Activated CD4-positive, alpha-beta T cell treated with anti-CD3 and anti-CD28 coated beads for 24 hours (primary cell): ENCODE measurements around the gene FILIP1L.

ENCODE experiments used
- DNase-seq, 2 donors: peaks; one replicate each; pipeline ENCODE4 v3.0.0-alpha.2; 2020; ENCODE audit warnings: low read depth in 2 of 2

The FILIP1L gene

DNA sequence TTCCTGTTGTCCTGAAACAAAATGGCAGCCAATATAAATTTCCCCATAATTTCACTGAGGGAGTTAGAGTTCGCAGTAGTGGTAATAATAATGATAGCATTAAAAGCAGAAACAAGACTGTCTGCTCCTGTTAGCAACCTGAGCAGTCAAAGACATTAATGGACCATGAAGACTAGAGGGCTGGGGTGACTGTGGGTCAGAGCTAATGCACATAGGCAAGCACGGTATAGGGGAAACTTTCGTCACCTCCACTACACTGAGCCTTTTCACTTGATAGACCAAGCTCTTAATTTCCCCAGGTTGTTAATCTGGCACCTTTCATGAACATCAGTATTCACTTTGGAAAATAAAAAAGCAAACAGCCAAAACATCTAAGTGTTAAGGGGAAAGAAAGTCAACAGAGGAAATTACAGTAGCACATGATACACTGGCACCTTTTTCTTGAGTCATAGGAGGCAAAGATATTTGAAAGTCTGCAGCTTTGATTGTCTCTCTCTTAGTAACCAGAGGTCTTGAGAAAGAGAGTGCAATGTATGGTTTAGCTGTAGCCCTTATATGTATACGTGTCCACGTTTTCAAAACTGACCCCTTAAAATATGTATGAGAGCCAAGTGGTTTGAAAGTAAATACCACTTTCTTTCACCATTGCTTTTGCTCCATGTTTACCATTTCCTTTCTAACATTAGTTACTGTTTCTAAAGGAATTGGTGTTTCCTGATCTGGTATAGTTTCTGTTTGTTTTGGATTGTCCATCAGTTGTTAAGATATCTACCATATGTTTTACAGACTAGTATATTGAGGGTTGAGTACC, 104.8 kb downstream of the FILIP1L start:
- no peak for DNase-seq

DNA sequence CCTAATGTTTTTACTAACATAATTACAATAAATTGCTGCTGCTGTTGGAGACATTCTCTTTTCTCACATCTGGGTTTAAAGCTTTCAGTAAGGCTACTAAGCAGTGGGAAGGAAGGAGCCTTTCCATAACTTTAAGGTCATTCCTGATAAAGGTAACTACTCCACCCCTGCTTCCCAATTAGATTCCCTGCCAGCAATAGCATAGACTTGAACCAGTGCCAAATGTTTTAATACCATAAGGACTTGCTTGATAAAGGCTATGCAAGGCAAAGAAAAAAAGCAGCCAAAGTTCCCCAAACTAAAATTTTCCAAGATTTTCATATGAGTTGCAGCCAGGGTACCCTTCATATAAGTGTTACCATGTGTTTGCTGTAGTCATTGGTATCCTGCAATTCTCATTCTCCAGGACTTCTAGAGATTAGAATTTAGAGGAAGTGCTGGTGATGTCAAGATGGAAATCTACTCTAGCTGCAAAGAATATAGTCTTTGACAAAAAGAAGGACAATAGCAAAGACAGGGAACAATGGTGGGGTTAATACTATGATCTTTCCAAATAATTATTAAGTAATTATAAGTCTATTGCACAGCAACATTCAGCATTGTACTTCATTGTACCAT, 106.1 kb downstream of the FILIP1L start:
- no peak for DNase-seq

DNA sequence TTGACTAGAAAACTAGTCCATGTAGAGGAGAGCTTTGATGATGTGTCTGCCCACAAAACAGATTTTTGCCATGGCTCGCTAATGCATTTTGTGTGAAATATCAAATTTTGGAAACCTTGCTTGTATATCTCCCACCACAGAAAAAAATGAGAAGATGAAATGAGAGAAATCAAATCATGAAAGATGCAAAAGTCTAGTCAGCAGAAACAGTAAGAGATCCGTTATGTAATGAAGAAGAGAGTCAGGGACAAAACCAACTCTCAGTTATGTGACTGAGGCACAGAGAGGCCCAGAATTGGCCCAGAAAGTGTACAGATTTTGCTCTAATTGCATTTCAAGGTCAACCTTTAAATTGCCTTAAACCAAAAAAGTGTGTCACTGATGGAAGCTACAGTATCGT, 107.0 kb downstream of the FILIP1L start:
- no peak for DNase-seq

DNA sequence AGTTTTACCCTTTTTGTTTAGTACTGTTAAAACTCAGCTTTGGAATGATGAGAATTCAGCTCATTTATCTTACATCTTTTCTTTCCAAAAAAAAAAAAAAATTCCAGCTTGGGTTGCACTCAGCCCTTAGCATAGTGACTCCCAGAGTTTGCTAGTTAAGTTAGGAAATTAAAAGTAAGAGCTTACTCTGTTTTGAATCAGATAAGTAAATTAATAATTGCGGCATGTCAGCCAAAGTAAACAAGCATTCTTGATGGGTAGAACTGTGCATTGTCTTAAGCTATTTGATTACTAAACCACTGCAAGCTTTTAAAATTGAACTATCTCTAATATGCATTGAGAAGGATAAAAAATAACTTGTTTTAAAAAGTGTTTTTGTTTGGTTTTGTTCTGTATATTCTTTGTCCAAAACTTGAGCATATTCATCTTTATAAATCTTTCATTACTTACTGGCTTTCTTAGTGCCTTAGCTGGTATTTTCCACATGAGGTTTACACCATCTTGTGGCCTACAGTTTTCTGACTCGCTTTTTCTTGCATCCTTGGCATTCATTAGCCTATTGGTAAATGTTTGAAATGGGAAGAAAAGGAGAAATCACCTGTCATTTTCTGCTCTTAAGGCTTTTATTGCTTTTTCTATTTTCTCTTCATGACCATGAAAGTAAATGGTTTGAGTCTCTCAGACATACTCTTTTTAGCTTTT, 107.6 kb downstream of the FILIP1L start:
- DNase-seq, result no peak

DNA sequence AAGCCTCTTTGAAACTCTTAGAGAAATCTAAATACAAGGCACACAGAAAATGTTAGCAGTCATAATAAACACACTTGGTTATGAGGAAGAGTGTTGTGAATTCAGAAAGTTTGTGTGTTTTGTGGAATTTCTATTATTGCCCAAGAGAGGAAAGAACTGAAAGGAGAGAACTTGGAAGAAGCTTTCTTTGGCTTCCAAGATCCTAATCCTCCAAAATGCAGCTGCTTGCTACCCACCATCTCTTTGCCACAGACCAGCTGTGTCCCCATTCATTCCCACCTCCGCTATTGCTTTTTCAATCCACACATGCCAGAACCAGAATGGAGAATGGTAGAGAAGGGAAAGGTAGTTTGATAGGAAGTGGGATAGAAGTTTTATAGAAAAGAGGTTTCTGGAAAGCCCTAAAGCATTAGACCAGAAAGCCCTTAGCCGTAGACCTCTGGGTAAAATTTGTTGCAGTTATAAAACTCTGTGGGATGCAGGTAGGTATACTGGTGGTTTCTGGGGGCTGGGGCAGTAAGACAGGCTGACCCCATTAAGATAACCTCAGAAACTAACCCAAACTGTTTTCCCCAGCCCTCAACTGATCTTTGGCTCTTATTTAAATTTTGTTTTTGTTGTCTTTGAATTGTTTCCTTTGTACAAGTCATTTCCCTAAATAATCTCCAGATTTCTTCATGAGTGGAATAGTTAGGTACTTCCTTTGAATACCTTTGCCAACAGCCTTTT, 108.5 kb downstream of the FILIP1L start:
- no peak for DNase-seq

DNA sequence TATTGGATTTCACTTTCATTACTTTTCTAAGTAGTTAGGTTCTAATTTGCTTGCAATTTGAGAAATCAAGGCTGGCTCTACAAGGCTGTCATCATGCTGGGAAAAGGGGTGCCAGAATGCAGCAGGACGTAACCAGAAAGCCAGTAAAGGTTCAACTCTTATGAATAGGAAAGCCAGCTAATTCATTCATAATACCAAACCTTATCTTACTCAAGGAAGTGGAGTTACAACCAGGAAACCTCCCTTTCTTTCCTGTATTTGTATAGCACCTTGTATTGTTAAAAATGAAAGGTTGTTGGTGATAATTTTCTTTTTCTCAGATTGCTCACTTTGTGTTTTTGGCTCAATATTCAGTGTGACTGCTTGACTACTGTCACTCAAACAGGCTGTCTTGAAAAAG, 109.4 kb downstream of the FILIP1L start:
- no peak for DNase-seq

DNA sequence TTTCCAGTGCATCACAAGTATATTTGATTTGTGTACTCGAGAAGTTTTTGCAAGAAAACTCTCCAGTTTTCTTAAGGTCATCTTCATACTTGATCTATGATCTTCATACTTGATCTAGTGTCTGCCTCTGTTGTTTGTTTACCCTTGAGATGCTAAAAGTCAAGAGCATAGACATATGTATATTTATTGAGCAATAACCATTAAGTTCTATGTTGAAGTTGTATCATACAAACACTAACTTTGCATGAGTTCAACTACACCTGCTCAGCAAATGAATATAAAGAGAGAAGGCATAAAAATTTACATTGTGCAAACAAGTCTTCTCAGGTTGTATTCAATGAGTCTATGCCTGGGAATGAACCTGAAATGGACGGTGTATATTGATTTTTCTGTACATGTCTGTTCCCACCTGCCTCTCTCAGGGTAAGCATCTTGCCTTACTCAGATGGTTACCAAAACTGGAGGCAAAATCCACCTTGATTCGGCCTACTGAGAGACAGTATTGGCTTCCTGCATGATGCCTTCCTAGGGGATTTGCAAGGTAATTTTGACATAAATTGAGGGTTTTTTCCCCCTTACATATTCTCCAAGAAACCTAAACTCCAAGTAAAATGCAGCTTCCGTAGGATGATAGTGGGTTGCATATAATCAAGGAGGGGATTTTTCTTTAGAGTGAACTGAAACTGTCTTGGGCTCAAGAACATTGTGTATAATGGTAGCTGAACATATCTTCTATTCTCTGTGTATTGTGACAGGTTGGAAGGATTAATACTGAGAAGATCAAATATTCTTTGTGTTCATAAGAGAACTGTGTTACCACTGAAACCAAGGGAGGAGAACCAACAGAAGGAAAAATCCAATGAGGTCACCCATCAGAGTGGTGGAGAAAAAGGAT, 110.4 kb downstream of the FILIP1L start:
- DNase-seq, result no peak

DNA sequence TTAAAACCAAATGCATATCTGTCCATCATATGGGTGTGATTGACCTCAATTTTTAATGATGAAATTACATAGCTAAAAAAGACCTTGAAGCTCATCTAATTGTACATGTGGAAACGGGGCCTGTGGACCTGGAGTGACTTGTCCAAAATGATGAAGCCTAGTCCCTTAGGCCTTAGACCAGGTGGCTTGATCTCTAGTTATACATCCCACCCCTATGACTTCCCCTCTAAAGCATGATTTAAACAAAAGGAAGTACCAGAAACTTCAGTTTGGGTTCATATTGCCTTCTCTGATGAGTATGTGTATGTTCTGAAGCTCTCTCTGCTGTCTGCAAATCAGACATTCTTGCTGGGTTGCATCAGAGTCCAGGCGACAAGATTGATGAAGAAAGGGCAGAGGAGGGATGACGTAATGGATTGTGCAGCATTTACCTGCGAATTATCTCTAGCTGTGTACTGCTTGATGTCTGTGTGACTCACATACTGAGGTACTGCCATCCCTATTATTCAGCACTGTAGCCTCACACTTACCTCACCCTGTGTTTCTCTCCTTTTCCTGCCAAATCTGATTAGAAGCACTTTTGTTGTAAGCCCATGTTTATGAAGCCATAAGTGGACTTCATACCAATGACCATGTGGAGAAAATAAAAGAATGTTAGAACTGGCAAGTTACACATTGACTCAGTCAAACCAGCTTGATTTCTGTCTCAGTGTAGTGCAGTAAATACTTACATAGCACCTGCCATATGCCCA, 111.5 kb downstream of the FILIP1L start:
- no peak for DNase-seq

DNA sequence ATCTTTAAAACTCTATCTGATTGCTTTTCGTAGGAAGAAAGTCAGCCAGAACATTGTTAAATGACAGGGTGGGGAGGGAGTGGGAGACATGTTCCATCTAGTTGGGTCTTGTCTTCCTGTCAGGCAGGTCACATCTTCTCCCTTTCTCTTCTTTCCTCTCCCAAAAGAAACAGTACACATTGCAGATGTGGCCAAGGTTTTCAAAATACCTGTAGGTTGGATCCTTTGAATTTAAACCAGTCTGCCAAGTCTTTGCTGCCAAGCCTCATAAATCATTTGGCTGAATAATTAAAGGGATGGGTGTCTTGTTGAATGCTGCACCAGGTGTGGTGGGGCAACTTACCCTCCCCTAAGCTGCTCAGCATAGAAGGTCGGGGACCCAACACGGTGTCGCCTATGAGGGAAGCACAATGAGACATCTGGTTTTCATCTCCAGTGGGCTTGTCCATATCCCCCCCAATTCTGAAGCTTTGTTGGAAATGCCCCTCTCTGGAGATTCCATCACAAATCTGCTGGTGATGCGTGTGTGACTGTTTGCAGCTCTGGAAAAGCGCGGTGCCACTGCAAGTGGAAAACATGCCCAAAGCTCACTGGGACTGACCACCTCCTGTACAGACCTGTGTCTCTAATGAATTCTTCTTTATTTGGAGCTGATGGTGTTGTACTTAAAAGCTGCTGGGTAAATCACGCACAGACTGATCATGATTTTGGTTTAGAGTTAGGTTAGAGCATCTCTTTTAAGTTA, 112.6 kb downstream of the FILIP1L start:
- no peak for DNase-seq

DNA sequence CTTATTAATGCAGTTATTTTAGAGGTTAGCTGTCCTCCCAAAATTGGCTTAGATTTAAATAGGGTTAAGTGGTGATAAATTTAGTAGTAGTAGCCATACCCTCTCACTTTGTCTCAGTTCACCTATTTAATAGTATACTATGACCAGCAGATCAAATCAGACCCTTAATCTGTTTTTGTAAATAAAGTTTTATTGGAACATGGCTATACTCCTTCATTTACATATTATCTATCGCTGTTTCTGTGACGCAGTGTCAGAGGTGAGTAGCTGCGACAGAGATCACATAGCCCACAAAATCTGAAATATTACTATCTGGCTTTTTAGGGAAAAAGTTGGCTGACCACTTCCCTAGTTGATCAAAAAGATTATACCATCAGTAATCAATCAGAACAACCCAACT, 113.2 kb downstream of the FILIP1L start:
- no peak for DNase-seq

DNA sequence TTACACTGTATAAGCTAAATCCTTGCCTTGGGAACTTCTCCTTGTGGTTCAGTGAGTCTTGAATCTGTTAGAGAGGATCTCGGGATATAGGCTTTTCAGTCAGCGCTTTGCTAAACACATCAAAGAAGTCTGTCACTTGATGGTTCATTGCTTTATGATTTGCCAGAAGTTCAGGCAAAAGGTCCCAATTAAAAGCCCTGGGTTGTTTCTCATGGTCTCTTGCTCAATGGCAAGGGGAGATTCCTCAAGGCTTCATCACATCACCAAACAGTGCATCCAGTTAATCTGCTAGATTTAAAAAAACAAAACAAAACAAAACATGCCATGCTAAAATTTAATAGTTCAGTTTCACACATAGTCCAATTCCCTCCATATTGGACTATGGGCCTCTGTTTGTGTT, 114.8 kb downstream of the FILIP1L start:
- no peak for DNase-seq

DNA sequence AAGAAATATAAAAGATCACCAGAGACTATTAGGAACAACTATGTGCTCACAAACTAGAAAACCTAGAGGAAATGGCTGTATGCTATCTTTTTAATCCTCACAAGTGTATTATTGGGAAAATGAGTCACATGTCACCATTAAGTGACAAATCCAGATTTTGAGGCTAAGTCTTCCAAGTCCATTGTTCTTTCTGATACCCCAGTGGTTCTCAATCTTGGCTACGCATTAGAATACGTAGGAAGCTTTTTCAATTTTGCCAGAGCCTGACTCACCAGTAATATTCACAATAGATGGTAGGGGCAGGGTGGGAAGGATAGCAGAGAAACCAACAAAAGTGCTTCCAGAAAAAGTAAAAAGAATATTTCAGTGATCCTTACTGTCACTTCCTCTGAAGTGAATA, 117.0 kb downstream of the FILIP1L start:
- DNase-seq, result no peak

DNA sequence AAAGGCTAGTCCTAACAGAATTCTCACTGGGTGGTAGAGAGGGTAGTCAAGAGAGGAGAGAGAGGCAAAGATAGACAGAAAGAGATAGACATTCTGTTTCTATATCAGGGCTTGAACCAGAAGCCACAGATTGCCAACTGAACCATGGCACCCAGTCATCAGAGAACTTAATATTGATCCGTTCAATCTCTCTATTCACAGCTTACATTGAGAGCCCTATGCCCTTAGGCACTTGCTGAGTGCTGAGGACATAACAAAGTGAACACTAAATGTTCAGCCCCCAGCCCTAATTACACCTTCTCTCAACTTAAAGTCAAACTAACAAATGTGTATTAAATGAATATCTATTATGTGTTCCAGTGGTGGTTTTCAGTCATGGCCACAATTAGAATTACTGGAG, 124.1 kb downstream of the FILIP1L start:
- no peak for DNase-seq

DNA sequence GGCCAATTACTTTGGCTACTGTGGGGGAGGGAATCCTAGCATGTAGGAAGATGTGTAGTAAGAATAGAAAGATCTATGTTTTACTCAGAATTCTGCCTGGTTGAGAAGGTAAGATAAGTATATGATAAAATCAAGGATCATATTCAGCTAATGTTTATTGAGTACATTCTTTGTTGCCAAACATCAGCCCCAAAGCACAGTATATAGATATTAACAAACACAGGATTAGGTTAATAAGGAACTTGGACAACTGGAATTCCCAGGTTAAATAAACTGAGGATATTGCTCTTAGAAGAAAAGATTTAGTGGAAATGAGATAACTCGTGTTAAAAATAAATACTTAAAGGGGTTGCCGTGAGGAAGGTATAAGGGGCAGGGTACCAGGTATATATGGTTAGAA, 129.6 kb downstream of the FILIP1L start:
- no peak for DNase-seq

DNA sequence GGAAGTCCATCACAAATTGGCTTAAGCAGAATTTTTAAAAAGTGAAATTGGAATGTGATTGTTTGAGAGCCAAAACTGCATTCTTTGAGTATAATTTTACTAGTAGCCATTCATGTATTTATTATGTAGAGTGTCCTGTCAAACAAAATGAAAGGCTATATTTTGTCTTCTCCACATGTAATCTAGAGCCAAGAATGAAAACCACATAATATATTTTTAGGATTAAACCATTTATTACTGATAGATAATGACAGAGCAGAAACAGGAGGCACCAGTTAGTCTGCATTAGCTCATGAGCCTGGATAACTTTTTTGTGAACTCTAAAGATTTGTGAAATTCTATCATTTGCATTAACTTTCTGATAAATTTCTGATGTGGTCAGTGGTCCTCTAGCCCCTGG, 130.2 kb downstream of the FILIP1L start:
- DNase-seq, result no peak

DNA sequence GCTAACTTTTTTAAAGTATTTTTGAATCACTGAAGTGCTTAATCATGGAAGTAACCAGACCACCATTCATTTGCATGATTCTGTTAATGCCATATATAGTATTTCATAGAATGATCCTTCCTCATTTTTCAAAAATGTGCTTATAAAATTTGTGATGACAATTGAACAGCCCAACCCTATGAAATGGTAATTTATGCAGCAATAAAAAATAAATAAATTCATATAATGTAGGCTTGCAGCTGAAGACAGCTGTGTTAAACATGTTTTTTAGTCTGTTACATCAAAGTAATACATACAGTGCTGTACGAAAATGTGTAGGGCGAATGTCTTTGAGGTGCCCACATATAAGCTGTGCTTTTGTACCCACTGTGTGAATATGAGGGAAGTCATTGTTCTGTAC, 131.7 kb downstream of the FILIP1L start:
- no peak for DNase-seq

DNA sequence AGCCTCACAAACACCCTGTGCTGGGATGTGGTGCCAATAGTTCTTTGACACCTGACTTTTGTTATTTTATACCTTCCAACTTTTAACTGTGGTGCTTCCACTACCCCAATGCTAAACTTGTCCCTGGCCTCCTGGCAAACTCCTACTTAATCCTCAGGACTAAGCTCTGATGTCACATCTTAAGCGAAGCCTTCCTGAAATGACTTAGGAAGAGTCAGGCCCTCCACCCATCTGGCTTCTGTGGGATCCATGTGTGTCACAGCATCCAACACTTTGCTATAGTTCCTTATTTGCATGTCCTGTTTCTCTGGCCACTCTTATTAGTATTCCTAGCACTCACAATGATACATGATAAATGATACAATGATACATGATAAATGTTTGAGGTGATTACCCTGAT, 133.2 kb downstream of the FILIP1L start:
- no peak for DNase-seq

DNA sequence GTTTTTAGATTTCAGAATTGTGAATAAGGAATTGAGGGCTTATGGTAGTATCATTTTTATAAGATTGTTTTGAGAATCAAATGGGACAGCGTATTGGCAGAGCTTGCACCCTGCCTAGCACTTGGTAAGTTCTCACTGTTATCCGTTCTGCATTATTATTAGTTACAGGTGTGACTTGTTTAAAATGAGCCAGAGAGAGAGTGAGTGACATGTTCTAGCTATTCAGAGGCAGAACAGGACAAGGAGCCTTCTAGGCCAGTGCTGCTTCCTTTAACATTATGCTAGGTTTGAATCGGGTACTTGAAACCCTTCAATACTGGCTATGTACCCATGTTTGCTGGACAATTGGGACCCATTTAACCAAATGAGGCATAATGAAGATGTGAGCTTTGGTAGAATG, 133.7 kb downstream of the FILIP1L start:
- DNase-seq, result no peak

DNA sequence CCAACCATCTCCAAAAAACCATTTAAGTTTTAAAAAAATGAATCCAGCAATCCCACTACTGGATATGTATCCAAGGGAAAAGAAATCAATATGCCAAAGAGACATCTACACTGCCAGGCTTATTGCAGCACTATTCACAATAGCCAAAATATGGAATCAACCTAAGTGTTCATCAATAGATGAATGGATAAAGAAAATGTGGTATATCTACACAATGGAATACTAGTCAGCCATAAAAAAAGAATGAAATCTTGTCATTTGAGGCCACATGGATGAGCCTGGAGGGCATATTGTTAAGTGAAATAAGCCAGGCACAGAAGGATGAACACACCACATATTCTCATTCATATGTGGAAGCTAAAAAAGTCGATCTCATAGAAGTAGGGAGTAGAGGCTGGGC, 136.1 kb downstream of the FILIP1L start:
- DNase-seq, result no peak

DNA sequence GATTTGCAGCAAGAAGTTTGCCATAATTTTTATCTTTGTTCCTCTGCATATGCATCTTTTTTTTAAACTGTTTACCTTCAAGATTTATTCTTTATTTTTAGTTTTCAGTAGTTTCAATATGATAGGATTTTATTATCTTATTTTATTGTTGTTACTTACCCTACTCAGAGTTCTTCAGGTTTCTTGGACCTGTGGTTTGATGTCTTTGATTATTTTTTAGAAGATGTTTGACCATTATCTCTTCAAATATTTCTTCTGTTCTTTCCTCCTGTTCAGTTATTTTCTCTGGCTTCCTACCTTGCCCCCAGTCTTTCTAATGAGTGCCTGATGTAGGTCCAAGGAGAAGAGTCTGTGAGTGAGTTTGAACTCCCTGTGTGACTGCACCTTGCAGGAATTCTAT, 137.7 kb downstream of the FILIP1L start:
- DNase-seq, result no peak
